ENCODE data around the gene ZNF668. TPM values are rescaled to one million over a fixed set of nuclear protein-coding genes. Genes with fewer than 3 reads are reported as not detected.

The ZNF668 gene
- total and polyA plus RNA-seq, 2 experiments from 2014 or later: 6.2 to 13.1 TPM

- peaks cover 20% of the 10 kb centered on the region; the same call in 1 of the 2 replicates for H3F3A ChIP-seq (replicated peaks; ENCODE audit: low read depth)
- H3K4me1 Mint-ChIP-seq: peaks cover 8% of the 10 kb centered on the region
- H3K9me2 ChIP-seq (ENCODE audit: insufficient read depth): no peaks in the 10 kb centered on the region
- no peak for ATAC-seq
- H2AFZ ChIP-seq: no peak overlapping the region
- no peak for DNase-seq (ENCODE audit: low spot score)
- peaks cover 2% of the 10 kb centered on the region; the same call in 1 of the 3 replicates for H3K9me3 Mint-ChIP-seq
- H3K4me3 ChIP-seq: no peak overlapping the region
- H3K27me3 Mint-ChIP-seq (ENCODE audit: insufficient read depth, low read depth, poor library complexity): peaks cover 18% of the 10 kb centered on the region
- H3K79me2 ChIP-seq (replicated peaks; ENCODE audit: insufficient read depth): peaks cover 5% of the 10 kb centered on the region
- TF ChIP-seq CTCF (conservative IDR thresholded peaks at IDR 0.05; ENCODE audit: low read depth in 2 of 2): no peak
- TF ChIP-seq ZNF331 (CRISPR knock-in tag; IDR thresholded peaks at IDR 0.05; ENCODE audit: low read depth): no peak
- no peak for TF ChIP-seq JUNB (IDR thresholded peaks at IDR 0.05; ENCODE audit: unreplicated experiment)
- TF ChIP-seq EZH2phosphoT487 (IDR thresholded peaks at IDR 0.05; ENCODE audit: unreplicated experiment): no peak
- no peak for TF ChIP-seq EZH2 (IDR thresholded peaks at IDR 0.05; ENCODE audit: low read depth, unreplicated experiment)
- no peak for TF ChIP-seq REST (IDR thresholded peaks at IDR 0.05; ENCODE audit: unreplicated experiment)
- TF ChIP-seq ZNF114 (CRISPR knock-in tag; IDR thresholded peaks at IDR 0.05): no peak
- no peak for TF ChIP-seq POLR2AphosphoS5 (IDR thresholded peaks at IDR 0.05; ENCODE audit: low read depth)
- H3K27me3 ChIP-seq (ENCODE audit: insufficient read depth): no peaks in the 10 kb centered on the region
- peaks cover 35% of the 10 kb centered on the region for H3K36me3 Mint-ChIP-seq (ENCODE audit: low read depth)
- H3K27ac Mint-ChIP-seq: no peak overlapping the region
- no peaks in the 10 kb centered on the region for H3K36me3 ChIP-seq (ENCODE audit: insufficient read depth)
- H3K4me1 ChIP-seq (ENCODE audit: insufficient read depth): peaks cover 4% of the 10 kb centered on the region
- H3K27ac ChIP-seq (ENCODE audit: low read depth): no peak overlapping the region
- H3K4me3 Mint-ChIP-seq: no peak overlapping the region
- peaks cover 11% of the 10 kb centered on the region for H4K20me1 ChIP-seq (replicated peaks; ENCODE audit: insufficient read depth)
- no peak overlapping the region for H3K4me2 ChIP-seq
These were observed 39.4 kb upstream of the ZNF668 start for GRCh38 chr16:31113121-31114120.
